ENCODE results near the gene ANTXRL. TPM values are rescaled to one million over a fixed set of nuclear protein-coding genes. Genes with fewer than 3 reads are reported as not detected.
"Not testable (repeated sequence)": the region's sequence is repeated elsewhere in the genome, so short reads cannot be mapped to it uniquely, and the experiment has no call there.

ANTXRL gene
- total RNA-seq, 4 donors from 2014 or later: not detected

DNA sequence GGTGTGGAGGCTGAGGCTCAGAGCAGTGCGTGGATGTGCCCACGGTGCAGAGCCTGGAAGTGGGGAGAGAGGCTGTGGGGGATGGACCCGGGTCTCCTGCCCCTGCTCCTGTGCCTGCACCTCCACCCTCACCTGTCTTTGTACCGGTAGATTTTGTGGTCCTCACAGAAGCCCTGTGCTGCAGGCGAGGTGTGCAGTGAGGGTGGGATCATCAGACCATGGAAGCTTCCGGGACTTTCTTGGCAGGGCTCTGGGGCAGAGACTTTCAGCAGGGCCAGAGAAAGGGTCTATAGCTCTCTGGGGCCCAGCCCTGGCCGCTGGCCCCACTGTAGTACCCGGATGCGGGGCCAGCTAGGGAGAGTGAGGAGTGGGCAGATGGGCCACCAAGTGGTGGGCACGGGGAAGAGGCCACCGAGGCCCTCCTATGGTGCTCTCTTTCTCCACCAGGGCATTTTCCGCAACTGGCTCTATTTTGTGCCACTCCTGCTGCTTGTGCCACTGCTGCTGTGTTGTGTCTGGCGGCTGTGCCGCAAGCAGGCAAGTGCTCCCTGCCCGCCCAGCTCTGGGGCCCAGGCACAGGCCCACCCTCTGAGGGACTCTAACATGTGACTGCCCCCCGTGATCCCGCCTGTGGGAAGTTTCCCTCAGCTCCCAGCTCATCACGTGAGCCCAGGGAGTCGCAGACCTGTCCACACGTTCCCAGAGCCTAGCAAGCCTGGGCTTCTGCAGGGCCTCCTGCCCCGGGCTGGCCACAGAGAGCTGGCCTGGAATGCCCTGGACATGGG is 22.1 kb downstream of the ANTXRL start:
- no peak for TF ChIP-seq POLR2AphosphoS5 (IDR thresholded peaks at IDR 0.05)
- TF ChIP-seq POLR2A (IDR thresholded peaks at IDR 0.05): no peak
- no peak for TF ChIP-seq EP300 (IDR thresholded peaks at IDR 0.05)
- no peak for TF ChIP-seq CTCF (IDR thresholded peaks at IDR 0.05)
- DNase-seq (ENCODE audit: low spot score in 2 of 2): no peak
- WGBS: 98% methylated on average over 9 of the region's 21 CpGs

DNA sequence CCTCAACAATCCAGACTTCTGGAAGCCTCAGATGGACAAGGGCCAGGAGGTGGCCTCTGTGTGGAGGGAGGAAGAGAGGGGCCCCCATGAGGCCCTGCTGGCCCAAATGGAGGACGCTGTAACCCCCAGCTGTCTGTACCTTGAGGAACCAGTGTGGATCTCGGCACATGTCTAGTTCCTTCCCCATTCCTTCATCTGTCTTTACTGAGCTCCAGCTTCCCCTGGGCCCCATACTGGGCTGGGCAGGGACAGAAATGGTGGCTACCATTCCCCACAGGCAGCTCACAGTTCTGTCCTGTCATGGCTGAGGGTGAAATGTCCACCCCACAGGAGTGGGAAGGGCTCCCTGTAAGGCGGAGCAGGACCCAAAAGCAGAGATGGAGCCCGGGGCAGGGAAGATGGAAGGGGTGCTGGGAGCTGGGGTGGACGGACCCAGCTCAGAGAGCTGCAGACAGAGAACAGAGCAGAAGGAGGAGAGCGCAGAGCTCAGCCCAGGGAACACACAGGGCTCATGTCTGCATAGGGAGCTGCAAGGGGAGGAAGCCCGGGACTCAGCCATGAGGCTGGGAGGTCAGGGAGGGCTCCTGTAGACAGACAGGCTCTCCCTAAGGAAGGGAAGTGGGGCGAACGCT is 22.8 kb downstream of the ANTXRL start:
- 91% methylated on average over 7 of the region's 9 CpGs for WGBS
- Histone ChIP-seq H3K9me3 (no peaks in the 10 kb centered on the region), H3K27me3 (no peaks in the 10 kb centered on the region), H3K36me3 (no peaks in the 10 kb centered on the region), H3K4me3 (no peak overlapping the region), H3K4me1 (peaks cover 31% of the 10 kb centered on the region), H3K27ac (no peak overlapping the region)
- DNase-seq (ENCODE audit: low spot score in 2 of 2): no peak
- no peak for TF ChIP-seq EP300 (IDR thresholded peaks at IDR 0.05)
- TF ChIP-seq POLR2AphosphoS5 (IDR thresholded peaks at IDR 0.05): no peak
- TF ChIP-seq CTCF (IDR thresholded peaks at IDR 0.05): no peak
- TF ChIP-seq POLR2A (IDR thresholded peaks at IDR 0.05): no peak

More for the DNA sequence above, 22.1 kb downstream of the ANTXRL start:
- Histone ChIP-seq H3K27ac (no peak overlapping the region), H3K4me1 (peaks cover 31% of the 10 kb centered on the region), H3K4me3 (no peak overlapping the region), H3K36me3 (no peaks in the 10 kb centered on the region), H3K9me3 (no peaks in the 10 kb centered on the region), H3K27me3 (no peaks in the 10 kb centered on the region)

DNA sequence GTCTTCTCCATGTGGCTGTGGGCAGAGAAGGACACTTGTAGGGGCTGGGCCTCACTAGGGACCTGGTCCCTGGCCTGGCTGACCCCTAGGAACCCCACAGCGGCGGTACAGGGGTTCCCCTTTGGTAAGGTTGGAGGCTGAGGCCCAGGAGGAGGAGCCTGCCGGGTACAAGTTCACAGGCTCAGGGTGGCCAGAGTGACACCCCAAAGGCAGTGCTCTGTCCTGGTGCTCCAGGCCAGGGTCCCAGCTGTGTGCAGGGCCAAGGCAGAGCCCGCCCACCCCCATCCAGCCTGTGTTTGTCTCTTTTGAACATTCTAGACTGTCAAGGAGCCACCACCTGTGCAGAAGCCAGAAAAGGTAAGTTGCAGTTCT is 23.3 kb downstream of the ANTXRL start:
- Histone ChIP-seq H3K27ac (no peak overlapping the region), H3K9me3 (no peaks in the 10 kb centered on the region), H3K36me3 (no peaks in the 10 kb centered on the region), H3K27me3 (no peaks in the 10 kb centered on the region), H3K4me3 (no peak overlapping the region), H3K4me1 (peaks cover 31% of the 10 kb centered on the region)
- no CpG with 5 or more reads among the region's 4 CpGs for WGBS
- no peak for DNase-seq (ENCODE audit: low spot score in 2 of 2)
- TF ChIP-seq POLR2A (IDR thresholded peaks at IDR 0.05) (no peak), CTCF (IDR thresholded peaks at IDR 0.05) (no peak)

DNA sequence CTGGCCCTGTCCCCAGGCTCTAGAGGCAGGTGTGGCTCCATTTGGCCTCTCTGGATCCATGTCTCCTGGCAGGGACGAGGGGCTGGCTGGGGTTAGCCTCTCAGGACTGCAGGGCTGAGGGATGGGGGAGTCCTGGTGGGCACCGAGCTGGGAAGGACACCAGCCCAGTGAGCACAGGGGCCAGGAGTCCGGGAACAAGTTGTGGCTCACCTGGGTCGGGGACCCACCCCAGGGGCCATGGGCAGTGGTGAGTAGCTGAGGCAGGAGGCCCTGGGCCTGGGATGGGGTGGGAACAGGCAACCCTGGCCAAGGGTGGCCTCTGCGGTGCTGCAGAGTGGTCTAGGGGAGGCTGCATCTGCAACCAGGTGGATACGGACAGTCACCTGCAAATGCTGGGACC is 24.1 kb downstream of the ANTXRL start:
- no peaks in the 10 kb centered on the region for H3K36me3 ChIP-seq
- 86% methylated on average over 2 of the region's 6 CpGs for WGBS
- no peak for TF ChIP-seq POLR2A (IDR thresholded peaks at IDR 0.05)
- TF ChIP-seq CTCF (IDR thresholded peaks at IDR 0.05): no peak
- TF ChIP-seq EP300 (IDR thresholded peaks at IDR 0.05): no peak
- no peak for TF ChIP-seq POLR2AphosphoS5 (IDR thresholded peaks at IDR 0.05)
- H3K4me1 ChIP-seq: peaks cover 28% of the 10 kb centered on the region
- no peak overlapping the region for H3K27ac ChIP-seq
- H3K27me3 ChIP-seq: no peaks in the 10 kb centered on the region
- H3K4me3 ChIP-seq: no peak overlapping the region
- no peaks in the 10 kb centered on the region for H3K9me3 ChIP-seq
- no peak for DNase-seq (ENCODE audit: low spot score in 2 of 2)

DNA sequence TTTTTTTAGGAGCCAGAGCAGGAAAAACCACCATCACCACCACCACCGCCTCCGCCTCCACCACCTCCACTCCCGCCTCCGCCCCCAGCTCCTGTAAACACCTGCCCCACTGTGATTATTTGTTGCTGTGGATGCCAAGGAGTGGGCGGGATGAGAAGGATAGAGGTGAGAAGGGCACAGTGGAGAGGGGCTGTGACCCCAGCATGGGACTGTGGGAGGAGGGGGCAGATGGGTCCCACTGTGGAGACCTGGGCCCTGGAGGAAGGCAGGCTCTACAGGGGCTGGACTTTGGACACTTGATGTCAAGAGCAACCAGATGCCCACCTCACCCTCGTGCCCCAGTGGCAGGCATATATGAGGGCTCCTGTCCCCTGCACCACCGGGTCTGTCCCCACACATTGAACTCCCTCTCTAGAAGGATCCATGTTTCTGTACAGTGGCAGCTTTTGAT is 24.7 kb downstream of the ANTXRL start:
- H3K27ac ChIP-seq: no peak overlapping the region

DNA sequence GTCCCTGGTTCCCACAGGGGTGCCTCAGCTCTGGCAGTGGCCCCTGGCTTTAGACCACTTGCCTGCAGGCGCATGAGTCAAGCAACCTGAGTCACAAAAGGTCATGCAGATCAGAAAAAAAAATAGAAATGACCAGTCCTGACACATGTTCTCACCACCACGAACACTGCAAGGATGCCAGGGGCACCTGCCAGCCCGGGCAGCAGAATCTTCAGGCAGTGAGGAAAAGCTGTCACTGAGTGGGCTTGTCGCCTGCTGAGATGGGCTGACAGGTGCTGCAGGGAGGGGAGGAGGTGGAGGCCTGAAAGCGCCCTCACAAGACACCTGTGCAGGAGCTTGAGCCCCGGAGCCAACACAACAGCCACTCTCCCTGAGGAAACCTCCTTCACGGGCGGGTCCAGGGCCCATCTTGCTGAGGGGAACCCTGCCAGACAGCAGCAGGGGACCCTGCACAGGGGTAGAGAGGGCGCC is 25.2 kb downstream of the ANTXRL start:
- not testable (repeated sequence) for H3K4me3 ChIP-seq; H3K27ac ChIP-seq; H3K27me3 ChIP-seq; H3K9me3 ChIP-seq; H3K36me3 ChIP-seq; DNase-seq (ENCODE audit: low spot score in 2 of 2)
- WGBS: 63% methylated on average over 9 of the region's 9 CpGs
- peaks cover 23% of the 10 kb centered on the region for H3K4me1 ChIP-seq

More for the DNA sequence above, 24.7 kb downstream of the ANTXRL start:
- H3K9me3 ChIP-seq: no peaks in the 10 kb centered on the region
- H3K4me1 ChIP-seq: peaks cover 23% of the 10 kb centered on the region
- WGBS: 55% methylated on average over 5 of the region's 7 CpGs
- H3K36me3 ChIP-seq: no peaks in the 10 kb centered on the region
- no peak for DNase-seq (ENCODE audit: low spot score in 2 of 2)
- H3K4me3 ChIP-seq: no peak overlapping the region
- H3K27me3 ChIP-seq: no peaks in the 10 kb centered on the region
- TF ChIP-seq EP300 (IDR thresholded peaks at IDR 0.05) (no peak), CTCF (IDR thresholded peaks at IDR 0.05) (no peak), POLR2A (IDR thresholded peaks at IDR 0.05) (no peak), POLR2AphosphoS5 (IDR thresholded peaks at IDR 0.05) (no peak)

All from suprapubic skin (tissue), 4 donors.